D721Med (cell line): ENCODE results near the gene DOCK11.

ENCODE experiments used
- DNase-seq: peaks from one replicate; pipeline ENCODE4 v3.0.0; 2011; ENCODE audit warnings: low spot score; ENCODE audit not compliant: insufficient read length
- FAIRE-seq: peaks from 2 replicates; lab custom pipeline; 2011; peaks lifted over from hg19 to GRCh38; lab: Jason Lieb, UNC
- CTCF ChIP-seq: IDR thresholded peaks from 2 replicates; pipeline ENCODE4 v1.5.1; 2012; ENCODE audit warnings: mild to moderate bottlenecking, control low read depth; ENCODE audit not compliant: insufficient read depth; ENCODE audit errors: missing control alignments

The DOCK11 gene

GRCh38 chrX:118502161-118502789 is 6.7 kb downstream of the DOCK11 start:
- DNase-seq (no peak), FAIRE-seq (no peak)
- TF ChIP-seq CTCF, result no peak

GRCh38 chrX:118503260-118504041 is 7.8 kb downstream of the DOCK11 start:
- no peak for FAIRE-seq
- DNase-seq, result no peak
- no peak for TF ChIP-seq CTCF

GRCh38 chrX:118504581-118504980 is 9.0 kb downstream of the DOCK11 start:
- TF ChIP-seq CTCF, result no peak
- DNase-seq (no peak), FAIRE-seq (no peak)

- FAIRE-seq (no peak), DNase-seq (no peak)
Observed at GRCh38 chrX:118506805-118507480, 11.3 kb downstream of the DOCK11 start.

GRCh38 chrX:118507766-118508165 is 12.2 kb downstream of the DOCK11 start:
- no peak for TF ChIP-seq CTCF
- FAIRE-seq, result no peak
- no peak for DNase-seq

More at GRCh38 chrX:118506805-118507480, 11.3 kb downstream of the DOCK11 start:
- TF ChIP-seq CTCF, result no peak

- FAIRE-seq, result no peak
- TF ChIP-seq CTCF, result no peak
- DNase-seq, result no peak
Observed at GRCh38 chrX:118508221-118508620, 12.6 kb downstream of the DOCK11 start.
